ENCODE data around the gene LMNTD2.

Gene LMNTD2

DNA sequence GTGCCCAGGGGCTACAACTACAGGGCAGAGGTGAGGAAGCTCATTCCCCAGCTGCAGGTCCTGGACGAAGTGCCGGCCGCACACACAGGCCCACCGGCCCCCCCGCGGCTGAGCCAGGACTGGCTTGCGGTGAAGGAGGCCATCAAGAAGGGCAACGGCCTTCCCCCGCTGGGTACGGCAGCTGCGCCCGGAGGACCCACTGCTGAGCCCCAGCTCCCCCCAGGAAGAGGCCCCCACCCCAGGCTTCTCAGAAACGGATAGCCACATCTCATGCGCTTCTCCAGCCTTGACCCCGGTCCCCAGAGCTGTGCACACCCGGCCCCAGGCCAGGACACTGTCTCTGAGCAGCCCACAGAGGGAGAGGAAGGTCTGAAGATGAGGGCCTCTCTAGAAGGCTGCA is 9.4 kb downstream of the LMNTD2 start:
- DNase-seq: no peak

DNA sequence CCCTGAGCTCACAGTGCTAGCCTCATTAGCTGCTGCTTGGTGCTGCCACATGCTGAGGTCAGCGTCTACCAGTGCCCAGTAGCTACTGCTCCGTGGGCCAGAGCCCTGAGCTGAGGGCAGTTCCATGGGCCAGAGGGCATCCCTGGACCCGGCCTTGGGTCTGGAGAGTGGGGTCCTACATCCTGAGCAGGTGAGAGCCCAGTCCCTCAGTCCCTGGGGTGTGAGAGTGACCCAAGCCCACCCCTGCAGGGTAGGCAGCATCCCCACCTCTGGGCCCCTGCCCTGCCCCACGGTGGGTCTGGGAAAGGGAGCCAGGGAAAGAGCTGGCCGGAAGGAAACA is 9.8 kb downstream of the LMNTD2 start:
- no peak for DNase-seq

DNA sequence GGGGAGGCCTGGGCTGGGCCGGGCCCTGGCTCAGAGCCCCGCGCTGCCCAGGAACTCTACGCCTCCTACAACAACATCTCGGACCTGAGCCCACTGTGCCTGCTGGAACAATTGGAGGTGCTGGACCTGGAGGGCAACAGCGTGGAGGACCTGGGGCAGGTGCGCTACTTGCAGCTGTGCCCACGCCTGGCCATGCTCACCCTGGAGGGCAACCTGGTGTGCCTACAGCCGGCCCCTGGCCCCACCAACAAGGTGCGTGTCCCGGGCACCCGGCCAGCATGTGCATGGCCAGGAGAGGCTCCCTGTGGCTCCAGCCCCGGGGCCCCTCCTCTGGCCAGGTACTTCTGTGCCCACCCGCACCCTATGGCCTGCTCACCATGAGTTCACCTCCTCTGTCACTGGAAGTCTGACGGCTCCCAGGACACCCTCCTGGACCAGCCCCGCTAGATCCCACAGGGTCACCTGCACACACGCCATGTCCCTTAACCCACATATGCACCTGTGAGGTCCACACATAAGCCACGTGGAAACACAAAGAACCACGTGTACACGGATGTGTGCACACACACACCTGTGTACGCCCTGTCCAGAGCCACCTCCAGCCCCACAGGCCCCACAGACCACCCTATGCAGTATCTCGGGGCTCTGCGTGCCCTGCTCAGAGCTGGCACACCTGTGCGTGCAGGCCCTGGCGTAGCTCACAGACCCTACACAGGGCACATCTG is 10.4 kb downstream of the LMNTD2 start:
- DNase-seq: no peak

DNA sequence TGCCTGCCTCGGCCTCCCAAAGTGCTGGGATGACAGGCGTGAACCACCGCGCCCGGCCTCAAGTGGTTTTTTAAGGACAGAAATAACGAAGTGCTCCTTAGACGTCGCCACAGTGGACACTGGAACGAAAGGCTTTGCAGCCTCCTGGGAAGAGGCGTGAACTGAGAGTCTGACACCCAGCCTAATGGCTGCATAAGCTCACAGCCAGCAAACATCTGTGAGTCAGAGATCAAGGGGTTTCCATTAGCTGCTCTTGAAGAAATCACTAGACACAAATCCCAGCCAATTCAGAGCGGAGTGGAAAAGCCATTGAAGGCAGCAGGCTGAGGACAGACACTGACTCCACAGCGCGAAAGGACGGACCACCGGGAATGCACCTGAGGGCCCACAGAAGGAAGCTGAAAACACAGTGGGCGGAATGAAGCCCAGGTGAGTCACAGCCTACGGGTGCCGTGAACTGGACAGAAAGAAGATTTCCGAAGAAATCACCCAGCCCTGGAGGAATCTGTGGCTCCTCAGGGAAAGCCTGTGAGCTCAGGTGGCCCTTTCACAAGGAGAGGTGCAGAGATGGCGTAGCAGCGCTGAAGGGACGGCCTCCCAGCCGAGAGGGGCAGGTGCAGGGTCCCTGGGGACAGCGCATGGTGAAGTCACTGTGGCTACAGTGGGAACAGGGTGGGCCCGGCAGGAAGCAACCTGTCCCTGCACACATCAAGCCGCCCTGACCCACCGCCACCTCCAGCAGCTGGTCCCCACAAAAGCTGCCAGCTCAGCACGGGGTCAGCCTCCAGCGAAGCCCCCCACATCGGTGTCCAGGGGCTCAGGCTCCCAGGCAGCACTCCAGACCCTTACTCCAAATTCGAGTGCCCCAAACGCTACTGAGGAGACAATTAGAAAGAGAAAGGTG is 11.6 kb downstream of the LMNTD2 start:
- DNase-seq: no peak

DNA sequence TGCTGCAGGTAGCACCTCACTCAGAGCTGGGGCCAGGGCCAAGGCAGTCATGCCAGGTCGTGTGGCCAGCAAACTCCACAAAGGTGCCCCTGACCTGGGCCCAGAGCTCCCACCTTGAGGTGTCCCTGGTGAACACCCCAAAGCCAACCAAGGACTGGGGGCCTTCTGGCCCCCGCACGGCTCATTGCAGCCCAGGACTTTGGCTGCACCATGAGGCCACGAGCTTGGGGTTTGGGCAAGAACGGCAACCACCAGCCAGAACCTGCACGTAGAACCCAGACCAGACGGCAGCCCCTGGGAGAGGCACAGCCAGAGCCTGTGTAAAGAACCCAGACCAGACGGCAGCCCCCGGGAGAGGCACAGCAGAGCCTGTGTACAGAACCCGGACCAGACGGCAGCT is 15.4 kb downstream of the LMNTD2 start:
- no peak for DNase-seq

DNA sequence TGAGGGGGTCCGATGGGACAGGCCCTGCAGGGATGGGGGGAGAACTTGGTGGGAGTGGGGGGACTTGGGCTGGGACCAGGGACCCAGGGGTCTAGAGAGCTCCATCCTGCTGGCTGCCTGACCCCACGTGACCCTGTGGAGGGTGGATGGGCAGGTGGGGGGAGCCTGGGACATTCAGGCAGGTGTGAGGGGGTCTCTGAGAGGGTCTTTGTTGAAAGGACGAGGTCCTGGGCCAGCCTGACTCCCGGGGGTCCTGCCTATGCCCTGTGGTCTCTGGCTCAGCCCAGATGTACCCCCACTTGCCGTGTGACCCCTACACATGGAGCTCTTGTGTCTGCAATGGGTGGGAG is 15.7 kb downstream of the LMNTD2 start:
- no peak for DNase-seq

DNA sequence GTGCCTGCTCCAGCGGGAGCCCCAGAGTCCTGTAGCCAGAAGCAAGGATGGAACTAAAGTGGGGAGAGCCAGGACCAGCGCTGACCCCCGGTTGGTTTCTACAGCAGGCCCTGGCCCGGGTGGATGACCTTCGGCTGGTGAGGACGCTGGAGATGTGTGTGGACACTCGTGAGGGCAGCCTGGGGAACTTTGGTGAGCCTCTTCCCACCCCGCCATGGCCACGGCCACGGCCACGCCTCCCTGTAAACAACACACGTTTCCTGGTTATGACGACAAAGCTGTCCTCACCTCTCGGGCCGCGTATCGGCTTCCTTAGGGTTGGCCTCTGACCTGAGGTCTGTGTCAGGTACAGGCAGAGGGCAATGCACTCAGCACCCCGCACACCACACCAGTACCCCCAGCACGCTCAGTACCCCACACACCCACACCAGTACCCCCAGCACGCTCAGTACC is 19.1 kb downstream of the LMNTD2 start:
- no peak for DNase-seq

DNA sequence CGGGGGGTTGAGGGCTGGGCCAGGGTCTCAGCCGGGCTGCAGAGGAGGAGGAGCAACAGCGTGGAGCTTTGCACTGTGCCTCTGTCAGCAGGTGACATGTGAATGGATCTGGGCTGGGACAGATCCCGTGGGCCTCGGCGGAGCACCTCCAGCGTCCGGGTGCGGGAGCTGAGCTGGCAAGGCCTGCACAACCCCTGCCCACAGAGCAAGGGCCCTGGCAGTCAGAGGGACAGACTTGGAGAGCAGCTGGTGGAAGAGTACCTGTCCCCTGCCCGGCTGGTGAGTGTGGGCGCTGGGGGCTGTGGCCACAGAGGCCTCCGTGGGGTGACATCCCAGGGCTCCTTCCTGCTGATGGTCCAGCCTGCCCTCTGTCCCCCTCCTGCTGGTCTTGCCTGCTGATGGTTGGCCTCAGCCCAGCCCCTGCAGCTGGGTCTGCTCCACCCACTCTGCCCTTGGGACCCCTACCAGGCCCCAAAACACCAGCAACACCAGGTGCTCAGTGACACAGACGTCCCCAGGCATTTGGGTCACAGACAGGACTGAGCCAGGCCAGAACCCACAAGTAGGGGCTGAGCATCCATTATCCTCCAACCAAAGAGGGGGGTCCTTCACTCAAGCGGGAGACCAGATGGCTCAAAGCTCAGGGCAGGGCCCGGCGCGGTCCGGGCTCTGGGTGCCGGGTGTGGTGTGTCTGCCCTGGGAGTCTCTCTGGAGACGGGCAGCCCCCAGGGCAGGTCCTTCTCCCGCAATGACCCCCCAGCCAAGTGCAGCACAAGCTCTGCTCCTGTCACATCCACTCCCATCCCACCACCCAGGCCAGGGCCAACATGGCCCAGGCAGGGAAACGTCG is 19.7 kb downstream of the LMNTD2 start:
- DNase-seq: no peak

DNA sequence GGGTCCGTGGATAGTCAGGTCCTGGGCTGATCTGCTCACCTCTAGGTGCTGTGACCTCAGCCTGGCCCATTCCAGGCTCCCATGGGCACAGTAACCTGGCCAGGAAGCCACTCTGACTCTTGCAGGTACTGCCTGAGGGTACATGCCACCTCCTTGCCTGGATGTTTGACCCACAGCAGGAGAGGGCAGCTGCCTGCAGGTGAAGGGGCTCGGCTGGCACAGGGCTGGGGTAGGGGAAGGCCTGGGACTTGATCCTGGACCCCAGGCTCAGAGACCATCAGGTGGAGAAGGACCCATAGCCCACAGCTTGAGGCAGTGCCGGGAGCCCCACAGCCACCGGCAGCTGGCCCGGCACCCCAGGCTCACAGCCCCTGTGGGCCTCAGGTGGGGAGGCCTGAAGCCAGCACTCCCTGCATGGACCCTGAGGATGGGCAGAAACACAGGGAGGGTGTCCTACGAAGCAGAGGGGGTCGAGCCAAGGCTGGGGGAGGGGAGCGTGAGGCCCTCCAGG is 20.5 kb downstream of the LMNTD2 start:
- DNase-seq: no peak

DNA sequence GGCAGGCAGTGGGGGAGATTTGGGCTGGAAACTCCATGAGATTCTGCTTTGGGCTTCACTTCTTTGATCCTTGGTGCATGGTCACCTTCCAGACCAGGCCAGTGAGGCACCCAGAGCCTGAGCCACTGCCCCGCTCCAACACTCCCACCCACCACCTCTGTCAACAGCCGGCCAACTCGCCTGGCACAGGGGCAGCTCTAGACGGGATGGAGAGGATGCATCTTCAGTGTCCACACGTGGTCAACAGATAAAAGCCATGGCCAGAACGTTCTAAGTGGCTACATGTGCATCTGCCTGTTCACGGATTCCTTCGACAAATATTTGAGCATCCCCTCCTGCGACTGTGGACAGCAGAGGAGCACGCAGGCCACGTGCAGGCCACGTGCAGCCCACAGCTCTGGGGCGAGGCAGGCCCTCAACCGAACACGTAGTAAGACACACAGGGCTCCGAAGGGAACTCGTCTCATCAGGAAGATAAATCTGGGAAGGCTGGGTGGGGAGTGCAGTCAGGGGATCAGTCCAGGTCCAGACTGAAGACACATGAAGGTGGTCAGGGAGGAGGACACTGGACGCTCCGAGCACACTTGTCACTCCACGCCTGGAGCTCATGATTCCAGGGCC is 22.0 kb downstream of the LMNTD2 start:
- no peak for DNase-seq

DNA sequence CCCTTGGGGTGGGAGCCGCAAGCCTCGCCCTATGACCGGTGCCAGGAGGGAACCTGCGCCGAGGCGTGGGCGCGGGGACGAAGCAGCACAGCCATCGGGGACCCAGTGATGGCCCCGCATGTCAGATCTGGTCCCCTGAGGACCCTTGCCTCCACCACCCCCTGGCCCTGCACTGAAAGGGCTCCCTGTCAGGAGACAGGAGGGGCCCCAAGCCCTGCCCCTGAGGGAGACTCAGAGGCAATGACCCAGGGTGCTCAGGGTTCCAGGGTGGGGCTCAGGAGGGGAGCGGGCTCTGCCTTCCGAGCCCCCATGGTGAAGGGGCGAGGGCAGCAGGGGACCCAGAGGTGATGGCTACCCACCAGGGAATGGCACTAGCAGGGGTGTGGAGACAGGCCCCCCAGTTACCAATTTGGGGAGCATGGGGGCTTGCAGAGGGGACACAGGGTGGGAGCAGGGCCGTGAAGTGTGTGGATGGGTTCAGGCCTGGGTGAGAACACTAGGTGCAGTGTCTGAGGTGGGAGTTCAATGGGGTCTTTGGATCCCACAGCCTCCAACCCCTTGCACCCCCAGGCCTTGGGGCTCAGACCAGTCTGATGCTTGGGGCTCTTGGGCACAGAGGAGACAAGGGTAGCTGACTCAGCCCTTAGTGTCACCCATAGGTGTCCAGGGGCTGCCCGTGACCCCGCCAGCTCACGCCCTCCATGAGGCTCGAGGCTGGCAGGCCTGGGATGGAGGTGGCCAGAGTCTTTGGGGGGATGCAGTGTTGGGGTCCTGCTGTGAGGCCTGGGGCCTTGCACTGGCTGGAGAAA is 22.7 kb downstream of the LMNTD2 start:
- DNase-seq: no peak

DNA sequence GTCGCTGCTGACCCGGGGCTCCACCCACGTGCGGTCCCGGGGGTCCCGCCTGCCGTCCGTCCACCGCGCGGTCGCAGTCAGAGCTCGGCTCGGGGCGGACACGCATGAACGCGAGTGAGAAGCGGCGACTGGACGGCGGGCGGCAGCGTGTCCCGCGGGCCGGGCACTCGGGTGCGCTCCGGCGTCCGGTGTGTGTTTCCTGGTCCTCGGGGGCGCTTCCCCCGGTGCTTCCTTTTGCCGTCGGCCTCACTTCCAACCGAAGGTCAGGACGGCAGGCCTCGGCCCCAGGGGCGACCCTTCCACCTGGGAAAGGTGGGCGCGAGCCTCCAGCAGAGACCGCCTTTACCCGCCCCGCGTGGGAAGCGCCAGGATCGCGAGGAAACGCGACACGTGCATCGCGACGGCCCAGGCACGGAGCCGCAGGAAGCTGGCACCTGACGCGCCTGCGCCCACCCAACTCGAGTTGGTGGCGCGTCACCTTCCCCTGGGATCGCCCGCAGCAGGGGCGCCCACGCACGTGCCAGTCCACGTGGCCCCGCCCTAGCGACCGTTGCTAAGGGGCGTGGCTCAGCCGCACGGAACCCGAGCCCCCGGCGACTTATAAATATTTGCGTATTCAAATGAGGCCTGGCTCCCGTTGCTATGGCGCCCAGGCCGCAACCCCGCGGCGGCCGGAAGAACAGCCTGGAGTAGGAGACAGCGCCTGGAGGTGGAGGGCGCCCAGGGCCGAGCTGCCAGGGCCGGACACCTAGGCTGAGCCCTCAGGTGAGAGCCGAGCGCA is 23.5 kb downstream of the LMNTD2 start, which contains the start of gene LRRC56:
TSS of gene LRRC56 (plus strand) at position 687 of the 781 bp plus-strand sequence. CDS start 3,158 bp downstream, outside the sequence.
- peak; percentile 94 to 96 for DNase-seq

DNA sequence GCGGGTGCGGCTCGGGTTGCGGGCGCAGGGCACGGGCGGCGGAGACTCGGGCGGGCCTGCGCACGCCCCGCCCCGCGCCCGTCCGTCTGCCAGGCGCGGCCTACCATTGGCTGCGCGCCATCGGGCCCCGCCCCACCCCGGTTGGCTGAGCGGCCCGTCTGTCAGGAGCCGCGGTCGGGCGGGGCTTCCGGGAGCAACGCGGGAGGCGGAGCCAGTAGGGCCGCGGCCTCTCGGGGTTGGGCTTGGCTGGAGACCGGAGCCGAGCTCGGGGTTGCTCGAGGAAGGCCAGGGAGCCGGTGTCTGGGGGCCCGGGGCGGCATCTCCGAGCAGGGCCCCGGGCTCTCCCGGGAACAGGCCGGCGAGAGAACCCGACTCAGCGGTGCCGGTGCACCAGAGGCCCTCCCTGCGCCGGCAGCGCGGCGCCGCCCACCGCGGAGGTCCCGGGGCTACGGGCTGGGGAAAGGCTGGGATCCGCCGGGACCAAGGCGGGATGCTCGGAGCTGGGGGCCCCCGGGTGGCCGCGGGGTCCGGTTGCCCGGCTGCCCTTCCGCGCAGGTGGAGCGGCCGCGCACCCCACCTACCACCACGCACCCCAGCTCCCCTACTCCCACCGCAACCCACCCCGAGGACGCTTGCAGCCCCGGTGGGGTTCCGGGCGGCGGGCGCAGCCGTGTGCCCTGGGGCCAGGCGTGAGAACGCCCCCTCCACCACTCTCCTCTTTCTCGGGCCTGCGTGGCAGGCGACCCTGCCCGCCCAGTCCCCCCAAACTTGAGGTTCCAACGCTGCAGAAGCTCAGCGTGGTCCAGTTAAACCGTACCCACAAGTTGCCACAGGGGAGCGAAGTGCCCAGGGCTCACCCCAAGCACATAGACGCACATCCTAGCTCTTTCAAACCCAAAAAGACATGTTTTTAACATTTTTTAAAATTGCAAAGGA is 24.8 kb downstream of the LMNTD2 start, which contains the start of gene HRAS:
TSS of gene HRAS (minus strand) at position 58 of the 936 bp plus-strand sequence.
- peak; percentile 94 to 97 for DNase-seq

DNA sequence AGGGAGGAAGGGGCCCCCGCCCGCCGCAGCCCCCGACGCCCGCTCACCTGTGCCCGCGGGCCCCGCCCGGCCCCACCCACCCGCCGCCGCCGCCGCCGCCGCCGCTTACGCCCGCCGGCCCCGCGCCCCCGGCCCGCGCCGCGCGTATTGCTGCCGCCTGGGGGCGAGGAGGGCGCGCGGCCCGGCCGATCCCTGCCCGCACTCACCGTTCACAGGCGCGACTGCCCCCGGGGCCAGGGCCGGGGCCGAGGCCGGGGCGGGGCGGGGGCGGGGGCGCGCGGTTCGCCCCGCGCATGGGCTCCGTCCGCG is 25.4 kb downstream of the LMNTD2 start:
- DNase-seq: no peak

DNA sequence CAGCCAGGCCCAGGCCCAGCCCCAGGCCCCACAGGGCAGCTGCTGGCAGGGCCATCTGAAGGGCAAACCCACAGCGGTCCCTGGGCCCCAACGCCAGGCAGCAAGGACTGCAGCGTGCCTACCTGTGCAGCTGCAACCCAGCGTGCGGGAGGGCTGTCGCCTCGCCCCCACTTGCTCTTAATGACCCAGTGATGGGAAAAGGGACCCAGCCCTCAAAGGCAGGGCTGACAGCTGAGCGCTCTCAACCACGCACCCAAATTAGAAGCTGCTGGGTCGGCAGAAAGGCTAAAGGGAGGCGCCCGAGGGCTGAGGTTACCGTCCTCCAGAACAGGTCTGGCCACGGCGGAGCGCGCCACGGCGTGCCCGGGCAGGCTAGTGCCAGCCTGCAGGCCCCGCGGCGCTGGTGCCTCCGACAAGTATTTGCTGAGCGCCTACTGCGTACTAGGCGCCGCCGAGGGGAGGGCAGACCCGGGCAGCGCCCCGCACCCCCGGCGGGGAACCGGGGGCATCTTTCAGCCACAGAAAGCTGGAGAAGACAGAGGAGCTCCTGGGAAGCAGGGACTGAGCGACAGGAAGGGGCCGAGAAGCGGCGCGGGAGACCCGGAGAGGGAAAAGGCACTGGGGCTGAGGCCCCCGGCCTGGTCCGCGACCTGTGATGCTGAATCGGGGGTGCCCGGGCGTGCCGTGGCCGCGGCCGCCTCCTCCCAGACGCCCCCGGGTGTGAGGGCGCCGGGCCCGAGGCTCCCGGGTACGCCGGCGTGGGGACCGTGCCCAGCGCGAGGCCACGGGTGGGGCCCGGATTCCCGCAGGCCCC is 25.9 kb downstream of the LMNTD2 start:
- peak in 1 of 2 donors; percentile 30 for DNase-seq

DNA sequence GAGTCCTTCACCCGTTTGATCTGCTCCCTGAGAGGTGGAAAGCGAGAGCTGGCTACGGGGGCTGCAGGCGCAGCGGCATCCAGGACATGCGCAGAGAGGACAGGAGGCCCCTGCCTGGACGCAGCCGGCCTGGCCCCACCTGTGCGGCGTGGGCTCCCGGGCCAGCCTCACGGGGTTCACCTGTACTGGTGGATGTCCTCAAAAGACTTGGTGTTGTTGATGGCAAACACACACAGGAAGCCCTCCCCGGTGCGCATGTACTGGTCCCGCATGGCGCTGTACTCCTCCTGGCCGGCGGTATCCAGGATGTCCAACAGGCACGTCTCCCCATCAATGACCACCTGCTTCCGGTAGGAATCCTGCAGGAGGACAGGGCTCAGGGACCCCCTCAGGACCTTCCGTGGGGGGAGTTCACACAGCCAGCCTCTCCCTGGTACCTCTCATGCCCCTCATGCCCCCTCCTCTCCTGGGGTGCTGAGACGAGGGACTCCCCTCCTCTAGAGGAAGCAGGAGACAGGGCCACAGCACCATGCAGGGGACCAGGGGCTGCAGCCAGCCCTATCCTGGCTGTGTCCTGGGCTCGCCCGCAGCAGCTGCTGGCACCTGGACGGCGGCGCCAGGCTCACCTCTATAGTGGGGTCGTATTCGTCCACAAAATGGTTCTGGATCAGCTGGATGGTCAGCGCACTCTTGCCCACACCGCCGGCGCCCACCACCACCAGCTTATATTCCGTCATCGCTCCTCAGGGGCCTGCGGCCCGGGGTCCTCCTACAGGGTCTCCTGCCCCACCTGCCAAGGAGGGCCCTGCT is 26.7 kb downstream of the LMNTD2 start:
- no peak for DNase-seq

DNA sequence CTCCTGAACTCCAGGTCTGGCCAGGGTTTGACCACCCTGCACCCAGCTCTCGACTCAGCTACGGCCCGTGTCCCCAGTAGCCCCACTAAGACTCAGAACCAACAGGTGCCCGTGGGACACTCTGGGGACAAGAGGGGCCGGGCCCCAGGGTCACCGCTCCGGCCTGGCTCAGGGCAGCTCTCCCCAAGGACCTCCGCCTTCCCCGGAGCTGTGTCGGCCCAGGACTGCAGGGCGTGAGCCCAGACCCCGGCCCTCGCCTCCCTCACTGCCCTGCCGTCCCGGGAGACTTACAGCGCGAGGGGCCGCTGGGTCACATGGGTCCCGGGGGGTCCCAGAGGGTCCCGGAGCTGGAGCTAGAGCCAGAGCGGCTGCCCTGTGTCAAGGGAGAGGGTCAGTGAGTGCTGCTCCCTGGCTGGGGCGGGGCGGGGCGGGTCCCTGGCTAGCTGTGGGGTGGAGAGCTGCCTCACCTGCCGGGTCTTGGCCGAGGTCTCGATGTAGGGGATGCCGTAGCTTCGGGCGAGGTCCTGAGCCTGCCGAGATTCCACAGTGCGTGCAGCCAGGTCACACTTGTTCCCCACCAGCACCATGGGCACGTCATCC is 27.5 kb downstream of the LMNTD2 start:
- DNase-seq: no peak

Measured in CD4-positive, alpha-beta T cell treated with Interferon alpha-2 for 1 hour (primary cell).